Body of pancreas (tissue), 4 donors: Measurements from ENCODE around the gene GNG12. TPM values are rescaled to one million over a fixed set of nuclear protein-coding genes. Genes with fewer than 3 reads are reported as not detected.

ENCODE experiments used
- ATAC-seq: fragments of 150-250 bp; one replicate; pipeline ENCODE4 v1.9.1; 2016
- DNase-seq, 4 donors: peaks; one replicate each; pipeline ENCODE4 v3.0.0-alpha.2; 2019
- H3K27ac ChIP-seq, 4 donors: fragments of 200-600 bp; sonication (generic); 1 replicate in 3 of 4; 2 replicates in 1 of 4; pipeline versions ENCODE4 v1.5.1 to v1.6.1; 2016 to 2019; ENCODE audit warnings: mild to moderate bottlenecking in 1 of 4, mixed read lengths in 1 of 4, moderate library complexity in 1 of 4
- H3K27me3 ChIP-seq, 2 donors: fragments of 200-600 bp; sonication (generic); one replicate each; pipeline ENCODE4 v1.6.0; 2016; ENCODE audit warnings: mild to moderate bottlenecking in 1 of 2
- H3K36me3 ChIP-seq, 2 donors: fragments of 200-600 bp; sonication (generic); replicated peaks in 1 of 2; 2 replicates each; pipeline ENCODE4 v1.5.1; 2016; ENCODE audit warnings: low read depth in 2 of 2; ENCODE audit not compliant: insufficient read depth in 1 of 2
- H3K4me1 ChIP-seq: fragments of 200-600 bp; sonication (generic); one replicate; pipeline ENCODE4 v1.6.0; 2016
- H3K4me3 ChIP-seq, 2 donors: fragments of 200-600 bp; sonication (generic); 1 replicate in 1 of 2; 2 replicates in 1 of 2; pipeline ENCODE4 v1.5.1; 2016 to 2019
- H3K9me3 ChIP-seq, 3 donors: fragments of 200-600 bp; sonication (generic); 1 replicate in 2 of 3; 2 replicates in 1 of 3; pipeline ENCODE4 v1.5.1; 2016
- CTCF ChIP-seq, 7 experiments: fragments of 450-650 bp in 4 of 7; fragments of 200-600 bp in 3 of 7; sonication (generic) in 3 of 7; IDR thresholded peaks; one replicate each; pipeline ENCODE4 v1.5.1; 2016 to 2019; ENCODE audit warnings: antibody characterized with exemption in 7 of 7
- POLR2A ChIP-seq, 3 donors: fragments of 450-650 bp; IDR thresholded peaks; one replicate each; pipeline ENCODE4 v1.6.1; 2016; ENCODE audit warnings: antibody characterized with exemption in 3 of 3, mild to moderate bottlenecking in 2 of 3
- WGBS, 2 donors: methylation state at CpG; one replicate each; pipeline ENCODE4 v1.1.5; 2017; 5-methylcytosine and 5-hydroxymethylcytosine counted together
- intact Hi-C: fragments of 100-400 bp; cut with DNase I; formaldehyde crosslinking; loops from one replicate; pipeline ENCODE4 v1.15.1; 2023
- total RNA-seq, 2 donors: library from RNA; depleted of rRNA; stranded (reverse); fragments of >200 nt; gene quantifications; one replicate each; pipeline ENCODE4 v1.1.0, GENCODE V29; 2016

The GNG12 gene
- total RNA-seq, 2 donors from 2014 or later = 26.4 to 42.3 TPM

DNA sequence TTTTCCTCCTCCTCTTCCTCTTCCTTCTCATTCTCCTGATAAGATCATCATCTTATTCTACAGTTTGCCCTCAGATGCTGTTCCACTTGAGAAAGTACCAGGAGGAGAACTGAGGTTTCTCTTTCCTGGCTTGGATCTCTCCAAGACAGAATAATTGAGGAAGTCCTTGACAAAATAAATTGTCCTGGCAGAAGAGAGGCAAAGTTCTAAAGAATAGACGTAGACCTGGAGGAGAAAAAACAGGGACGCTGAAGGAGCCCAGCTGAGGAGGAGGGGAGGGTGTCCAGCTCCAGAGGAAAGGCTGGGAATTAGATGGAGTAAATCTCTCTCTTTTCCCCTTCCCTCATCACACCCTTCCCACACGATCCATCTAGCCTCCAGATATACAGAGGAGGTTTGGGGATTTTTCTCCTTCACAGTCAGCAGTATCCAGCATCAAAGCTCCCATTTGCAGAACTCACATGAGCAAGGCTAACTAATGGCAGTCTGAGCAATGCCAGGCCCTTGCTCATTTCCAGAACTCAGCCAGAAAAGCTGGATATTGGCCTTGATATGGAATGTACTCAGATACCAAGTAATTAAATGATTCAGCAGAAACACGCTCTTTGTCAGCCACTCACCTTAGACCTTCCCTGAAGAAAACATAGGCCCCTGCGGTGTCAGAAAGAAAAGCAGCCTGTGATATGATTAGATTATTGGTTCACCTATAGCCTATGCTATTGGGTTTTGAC lies 5.1 kb upstream of the GNG12 start:
- Histone ChIP-seq H3K27me3 (no peaks in the 10 kb centered on the region), H3K4me1 (peaks cover 37% of the 10 kb centered on the region), H3K36me3 (no peaks in the 10 kb centered on the region), H3K9me3 (no peaks in the 10 kb centered on the region), H3K4me3 (no peak overlapping the region), H3K27ac (peak overlapping the region; percentile 33 to 73 (median 54))
- DNase-seq (peak; percentile 26 to 51 (median 36)), ATAC-seq (peak; percentile 78)
- 25 to 31% methylated on average over 5 of the region's 5 CpGs for WGBS, 2 donors
- TF ChIP-seq POLR2A (IDR thresholded peaks at IDR 0.05) (no peak), CTCF (IDR thresholded peaks at IDR 0.05) (peak in 2 of 7 experiments; percentile 2 to 4)
- intact Hi-C loops = no loop called here

GRCh38 chr1:67836769-67837168 lies 3.5 kb upstream of the GNG12 start:
- intact Hi-C loops = no loop called here
- H3K27ac ChIP-seq = no peak overlapping the region
- H3K36me3 ChIP-seq = no peaks in the 10 kb centered on the region
- DNase-seq = no peak
- peaks cover 37% of the 10 kb centered on the region for H3K4me1 ChIP-seq
- WGBS, 2 donors = 72 to 84% methylated on average over 2 of the region's 2 CpGs
- no peaks in the 10 kb centered on the region for H3K9me3 ChIP-seq
- no peak for TF ChIP-seq POLR2A (IDR thresholded peaks at IDR 0.05)
- TF ChIP-seq CTCF (IDR thresholded peaks at IDR 0.05) = no peak
- H3K27me3 ChIP-seq = no peaks in the 10 kb centered on the region
- H3K4me3 ChIP-seq = no peak overlapping the region
- ATAC-seq = no peak

- no peaks in the 10 kb centered on the region for H3K36me3 ChIP-seq
- intact Hi-C loops = no loop called here
- TF ChIP-seq POLR2A (IDR thresholded peaks at IDR 0.05) = no peak
- TF ChIP-seq CTCF (IDR thresholded peaks at IDR 0.05) = no peak
- H3K27me3 ChIP-seq = no peaks in the 10 kb centered on the region
- H3K27ac ChIP-seq = no peak overlapping the region
- peaks cover 41% of the 10 kb centered on the region for H3K4me1 ChIP-seq
- no peak overlapping the region for H3K4me3 ChIP-seq
- WGBS, 2 donors = 51 to 56% methylated on average over 3 of the region's 3 CpGs
- DNase-seq (no peak), ATAC-seq (no peak)
- H3K9me3 ChIP-seq = no peaks in the 10 kb centered on the region
Observed at GRCh38 chr1:67835663-67836452, 2.6 kb upstream of the GNG12 start.

GRCh38 chr1:67834246-67834877 lies 1.1 kb upstream of the GNG12 start:
- ATAC-seq = no peak
- WGBS, 2 donors = 84 to 91% methylated on average over 4 of the region's 4 CpGs
- H3K36me3 ChIP-seq = no peaks in the 10 kb centered on the region
- H3K4me1 ChIP-seq = peaks cover 43% of the 10 kb centered on the region
- no peak for DNase-seq
- intact Hi-C loops = no loop called here
- H3K27me3 ChIP-seq = no peaks in the 10 kb centered on the region
- no peaks in the 10 kb centered on the region for H3K9me3 ChIP-seq
- no peak overlapping the region for H3K4me3 ChIP-seq
- TF ChIP-seq CTCF (IDR thresholded peaks at IDR 0.05) = no peak
- TF ChIP-seq POLR2A (IDR thresholded peaks at IDR 0.05) = no peak
- no peak overlapping the region for H3K27ac ChIP-seq
